Right lobe of liver (tissue), 6 donors: ENCODE data around the gene FSTL4. TPM values are rescaled to one million over a fixed set of nuclear protein-coding genes. Genes with fewer than 3 reads are reported as not detected.

ENCODE experiments used
- ATAC-seq, 4 donors: fragments of 200-7000 bp; cut with Tn5 transposase; one replicate each; pipeline ENCODE4 v1.9.1; 2020; ENCODE audit warnings: mild to moderate bottlenecking in 4 of 4, moderate library complexity in 4 of 4
- DNase-seq, 3 donors: peaks; one replicate each; pipeline ENCODE4 v3.0.0-alpha.2; 2020
- H3K27ac ChIP-seq, 3 donors: fragments of 200-600 bp; one replicate each; pipeline ENCODE4 v1.8.0; 2022
- H3K27me3 ChIP-seq, 2 donors: fragments of 200-600 bp; one replicate each; pipeline ENCODE4 v1.8.0; 2022
- H3K36me3 ChIP-seq, 4 donors: fragments of 200-600 bp; sonication (generic) in 1 of 4; one replicate each; pipeline versions ENCODE4 v1.5.1 to v1.8.0; 2017 to 2022; ENCODE audit warnings: control low read depth in 1 of 4
- H3K4me1 ChIP-seq, 4 donors: fragments of 200-600 bp; sonication (generic) in 1 of 4; one replicate each; pipeline versions ENCODE4 v1.5.1 to v1.8.0; 2017 to 2022; ENCODE audit warnings: control low read depth in 1 of 4
- H3K4me3 ChIP-seq, 3 donors: fragments of 200-600 bp; one replicate each; pipeline ENCODE4 v1.8.0; 2022
- H3K9me3 ChIP-seq, 4 donors: fragments of 200-600 bp; sonication (generic) in 1 of 4; one replicate each; pipeline versions ENCODE4 v1.5.1 to v1.8.0; 2017 to 2022; ENCODE audit warnings: control low read depth in 1 of 4
- POLR2A ChIP-seq: fragments of 450-650 bp; IDR thresholded peaks from one replicate; pipeline ENCODE4 v1.6.1; 2017; ENCODE audit warnings: antibody characterized with exemption, mild to moderate bottlenecking
- WGBS: methylation state at CpG from one replicate; pipeline ENCODE4 v1.1.6; 2018; ENCODE audit warnings: low coverage, low lambda C conversion rate; ENCODE audit not compliant: insufficient coverage; ENCODE audit errors: missing lambda C conversion rate; 5-methylcytosine and 5-hydroxymethylcytosine counted together
- intact Hi-C, 2 donors: fragments of 100-400 bp; cut with DNase I; formaldehyde crosslinking; loops; one replicate each; pipeline versions ENCODE4 v1.11.2 to v1.14.1; 2022
- total RNA-seq, 6 experiments: library from RNA; depleted of rRNA in 2 of 6; stranded (reverse); fragments of >200 nt in 2 of 6; fragmentation: NEBNext Ultra II Directional in 3 of 6; extraction: Animal tissue kit (Norgen Biotek cat#: 25700) in 3 of 6; gene quantifications; one replicate each; pipeline versions ENCODE4 v1.1.0 to v1.2.4, GENCODE V29; 2016 to 2023
- TF ChIP-seq, protein P1 (sequence below), 4 donors: fragments of 200-600 bp in 3 of 4; fragments of 450-650 bp in 1 of 4; IDR thresholded peaks; one replicate each; pipeline versions ENCODE4 v1.5.1 to v1.8.0; 2016 to 2022; ENCODE audit warnings: antibody characterized with exemption in 4 of 4, mild to moderate bottlenecking in 2 of 4
- donor health status: DM: no; HTN: yes; CAD: no.
- donor health status: DM: no; HTN: no; CAD: no.
- donor health status: DM: no; HTN: no; CAD: no.
- donor health status: DM: no; HTN: yes; CAD: no.
- donor health status: DM: no; HTN: yes; CAD: no.

FSTL4 gene
- total RNA-seq, 6 experiments from 2014 or later: 0.62 to 1.3 (median 0.80) TPM; not detected in 3

- Histone ChIP-seq H3K27ac (no peak overlapping the region), H3K4me1 (no peaks in the 10 kb centered on the region), H3K36me3 (no peaks in the 10 kb centered on the region), H3K27me3 (no peaks in the 10 kb centered on the region), H3K4me3 (no peak overlapping the region), H3K9me3 (no peaks in the 10 kb centered on the region)
- ATAC-seq: peak in 1 of 4 donors; percentile 12
- DNase-seq: no peak
- intact Hi-C loops: no loop called here
- TF ChIP-seq POLR2A: no peak
- TF ChIP-seq, protein P1, sequence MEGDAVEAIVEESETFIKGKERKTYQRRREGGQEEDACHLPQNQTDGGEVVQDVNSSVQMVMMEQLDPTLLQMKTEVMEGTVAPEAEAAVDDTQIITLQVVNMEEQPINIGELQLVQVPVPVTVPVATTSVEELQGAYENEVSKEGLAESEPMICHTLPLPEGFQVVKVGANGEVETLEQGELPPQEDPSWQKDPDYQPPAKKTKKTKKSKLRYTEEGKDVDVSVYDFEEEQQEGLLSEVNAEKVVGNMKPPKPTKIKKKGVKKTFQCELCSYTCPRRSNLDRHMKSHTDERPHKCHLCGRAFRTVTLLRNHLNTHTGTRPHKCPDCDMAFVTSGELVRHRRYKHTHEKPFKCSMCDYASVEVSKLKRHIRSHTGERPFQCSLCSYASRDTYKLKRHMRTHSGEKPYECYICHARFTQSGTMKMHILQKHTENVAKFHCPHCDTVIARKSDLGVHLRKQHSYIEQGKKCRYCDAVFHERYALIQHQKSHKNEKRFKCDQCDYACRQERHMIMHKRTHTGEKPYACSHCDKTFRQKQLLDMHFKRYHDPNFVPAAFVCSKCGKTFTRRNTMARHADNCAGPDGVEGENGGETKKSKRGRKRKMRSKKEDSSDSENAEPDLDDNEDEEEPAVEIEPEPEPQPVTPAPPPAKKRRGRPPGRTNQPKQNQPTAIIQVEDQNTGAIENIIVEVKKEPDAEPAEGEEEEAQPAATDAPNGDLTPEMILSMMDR (IDR thresholded peaks at IDR 0.05): no peak
- 100% methylated on average over 1 of the region's 3 CpGs for WGBS
These were observed 212.2 kb downstream of the FSTL4 start for GRCh38 chr5:133400120-133400519.

- Histone ChIP-seq H3K9me3 (no peaks in the 10 kb centered on the region), H3K4me3 (no peak overlapping the region), H3K27ac (no peak overlapping the region), H3K36me3 (no peaks in the 10 kb centered on the region), H3K4me1 (no peaks in the 10 kb centered on the region), H3K27me3 (no peaks in the 10 kb centered on the region)
- intact Hi-C loops: no loop called here
- ATAC-seq (no peak), DNase-seq (no peak)
- TF ChIP-seq, protein P1 (IDR thresholded peaks at IDR 0.05): no peak
- TF ChIP-seq POLR2A: no peak
- WGBS: 73% methylated on average over 7 of the region's 10 CpGs
These were observed 213.0 kb downstream of the FSTL4 start for GRCh38 chr5:133399247-133399891.

DNA sequence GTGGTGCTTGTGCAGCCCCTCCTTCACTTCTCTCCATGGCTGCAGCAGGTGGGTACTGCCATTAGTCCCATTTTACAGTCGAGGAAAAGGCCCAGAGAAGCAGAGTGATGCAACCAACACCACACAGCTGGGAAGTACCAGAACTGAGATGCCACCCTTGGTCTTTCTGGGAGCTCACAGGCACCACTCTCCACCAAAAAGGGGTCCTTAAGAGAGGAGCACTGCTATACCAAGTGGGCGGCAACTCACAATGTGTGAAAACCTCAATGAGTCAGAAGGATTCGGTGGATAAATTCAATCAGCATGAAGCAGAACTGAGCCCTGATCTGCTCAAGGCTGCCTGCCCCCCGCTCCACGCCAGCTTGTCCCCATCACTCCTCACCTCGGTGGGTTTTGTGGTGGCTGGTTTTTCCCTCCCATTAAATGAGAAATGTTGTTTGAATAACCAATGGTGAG is 213.7 kb downstream of the FSTL4 start:
- intact Hi-C loops: no loop called here
- no peak for ATAC-seq
- no peak for DNase-seq
- TF ChIP-seq, protein P1 (IDR thresholded peaks at IDR 0.05): no peak
- no peak for TF ChIP-seq POLR2A
- Histone ChIP-seq H3K4me1 (no peaks in the 10 kb centered on the region), H3K27ac (no peak overlapping the region), H3K36me3 (no peaks in the 10 kb centered on the region), H3K9me3 (no peaks in the 10 kb centered on the region), H3K27me3 (no peaks in the 10 kb centered on the region), H3K4me3 (no peak overlapping the region)
- 80% methylated on average over 6 of the region's 6 CpGs for WGBS

- H3K27me3 ChIP-seq: no peaks in the 10 kb centered on the region
- no peaks in the 10 kb centered on the region for H3K9me3 ChIP-seq
- H3K4me1 ChIP-seq: no peaks in the 10 kb centered on the region
- intact Hi-C loops: no loop called here
- TF ChIP-seq, protein P1 (IDR thresholded peaks at IDR 0.05): no peak
- TF ChIP-seq POLR2A: no peak
- H3K27ac ChIP-seq: no peak overlapping the region
- no peak overlapping the region for H3K4me3 ChIP-seq
- 78% methylated on average over 9 of the region's 9 CpGs for WGBS
- DNase-seq: no peak
- H3K36me3 ChIP-seq: no peaks in the 10 kb centered on the region
- no peak for ATAC-seq
These were observed 214.2 kb downstream of the FSTL4 start for GRCh38 chr5:133397990-133398645.
